Measurements from ENCODE around the gene FAM209A. TPM values are rescaled to one million over a fixed set of nuclear protein-coding genes. Genes with fewer than 3 reads are reported as not detected.
"Not testable (repeated sequence)": the region's sequence is repeated elsewhere in the genome, so short reads cannot be mapped to it uniquely, and the experiment has no call there.

FAM209A gene
- total RNA-seq = 1 to 10 TPM; 4.2 to 5.4 TPM
- 1 to 10 TPM in 1 of 2 donors, under 1 TPM in 1; 0.30 to 1.0 TPM for polyA plus RNA-seq

GRCh38 chr20:56524444-56524843 is at the start of gene FAM209A:
Gene FAM209A, plus strand, starts transcription at chr20:56524744. Its CDS starts 65 bp downstream, at chr20:56524809.
- Mint-ChIP-seq H3K4me3 (peak within 1 kb of the TSS in 1 of 8 donors; percentile 42), H3K4me1 (peaks cover 3 to 23% (median 13%) of the 10 kb centered on the region in 4 donors), H3K9me3 (peaks cover 0 to 36% (median 19%) of the 10 kb centered on the region in 8 donors), H3K36me3 (peaks cover 23 to 28% of the 10 kb centered on the region in 2 donors), H3K27ac (peak within 1 kb of the TSS in 1 of 7 donors; percentile 3)
- H3K36me3 ChIP-seq (ENCODE audit: insufficient read depth, low read length); DNase-seq; H3K27me3 ChIP-seq (ENCODE audit: insufficient read depth, low read length); H3K4me3 ChIP-seq (ENCODE audit: low read length in 2 of 2); intact Hi-C loops (cut with micrococcal nuclease); H3K27me3 Mint-ChIP-seq; CTCF ChIA-PET (ENCODE audit: partially characterized antibody); H3K27ac ChIP-seq (ENCODE audit: low read depth, low read length): not testable (repeated sequence)
- POLR2A ChIA-PET (ENCODE audit: partially characterized antibody) = interaction anchor here (1.2 kb wide), 1 partner anchor 8 kb away, joined by 3 read pairs; no protein-coding TSS in a partner anchor
- Histone ChIP-seq H3K9me3 (ENCODE audit: control insufficient read depth in 1 of 2, low read length in 2 of 2) (peaks cover 0 to 14% of the 10 kb centered on the region in 2 donors), H3K4me1 (ENCODE audit: insufficient read depth, low read length) (peaks cover 19% of the 10 kb centered on the region)

GRCh38 chr20:56483970-56484369 is 40.6 kb upstream of the FAM209A start:
- Mint-ChIP-seq H3K27me3 (no peaks in the 10 kb centered on the region), H3K4me3 (peak overlapping the region; percentile 32 to 78 (median 69)), H3K9me3 (peaks cover 0 to 4% (median 0%) of the 10 kb centered on the region in 8 donors), H3K4me1 (peaks cover 22 to 46% (median 33%) of the 10 kb centered on the region in 4 donors), H3K27ac (peak overlapping the region; percentile 77 to 87 (median 85)), H3K36me3 (peaks cover 71 to 89% of the 10 kb centered on the region in 2 donors)
- Histone ChIP-seq H3K27ac (ENCODE audit: low read depth, low read length) (peak overlapping the region; percentile 10), H3K4me1 (ENCODE audit: insufficient read depth, low read length) (peaks cover 17% of the 10 kb centered on the region), H3K4me3 (ENCODE audit: low read length in 2 of 2) (peak overlapping the region in 1 of 2 donors; percentile 6), H3K36me3 (ENCODE audit: insufficient read depth, low read length) (peaks cover 48% of the 10 kb centered on the region), H3K27me3 (ENCODE audit: insufficient read depth, low read length) (no peaks in the 10 kb centered on the region), H3K9me3 (ENCODE audit: control insufficient read depth in 1 of 2, low read length in 2 of 2) (no peaks in the 10 kb centered on the region)
- POLR2A ChIA-PET (ENCODE audit: partially characterized antibody) = interaction anchor here (1.5 kb wide), 1 partner anchor 72 kb away, joined by 4 read pairs; the partner anchor contains the start of gene CASS4
- intact Hi-C loops (cut with micrococcal nuclease) = no loop called here
- CTCF ChIA-PET (ENCODE audit: partially characterized antibody) = interaction anchor here (1.3 kb wide), 1 partner anchor 19 kb away, joined by 3 read pairs; no protein-coding TSS in a partner anchor
- DNase-seq = peak in 2 of 5 donors; percentile 9 to 10

- Histone ChIP-seq H3K27ac (ENCODE audit: low read depth, low read length) (no peak overlapping the region), H3K36me3 (ENCODE audit: insufficient read depth, low read length) (peaks cover 50% of the 10 kb centered on the region), H3K4me1 (ENCODE audit: insufficient read depth, low read length) (peaks cover 17% of the 10 kb centered on the region), H3K9me3 (ENCODE audit: control insufficient read depth in 1 of 2, low read length in 2 of 2) (no peaks in the 10 kb centered on the region), H3K4me3 (ENCODE audit: low read length in 2 of 2) (no peak overlapping the region), H3K27me3 (ENCODE audit: insufficient read depth, low read length) (no peaks in the 10 kb centered on the region)
- Mint-ChIP-seq H3K4me1 (peaks cover 22 to 42% (median 32%) of the 10 kb centered on the region in 4 donors), H3K4me3 (no peak overlapping the region), H3K36me3 (peaks cover 62 to 85% of the 10 kb centered on the region in 2 donors), H3K9me3 (peaks cover 0 to 2% (median 0%) of the 10 kb centered on the region in 8 donors), H3K27me3 (no peaks in the 10 kb centered on the region), H3K27ac (no peak overlapping the region)
- intact Hi-C loops (cut with micrococcal nuclease) = no loop called here
- CTCF ChIA-PET (ENCODE audit: partially characterized antibody) = no interaction called here
- POLR2A ChIA-PET (ENCODE audit: partially characterized antibody) = no interaction called here
- no peak for DNase-seq
Observed at GRCh38 chr20:56487216-56487615, 37.3 kb upstream of the FAM209A start.

- no peak overlapping the region for H3K27ac ChIP-seq (ENCODE audit: low read depth, low read length)
- ChIA-PET CTCF (ENCODE audit: partially characterized antibody) (no interaction called here), POLR2A (ENCODE audit: partially characterized antibody) (no interaction called here)
- H3K36me3 Mint-ChIP-seq = peaks cover 69 to 88% of the 10 kb centered on the region in 2 donors
- H3K36me3 ChIP-seq (ENCODE audit: insufficient read depth, low read length) = peaks cover 50% of the 10 kb centered on the region
- peaks cover 7% of the 10 kb centered on the region for H3K4me1 ChIP-seq (ENCODE audit: insufficient read depth, low read length)
- H3K27me3 Mint-ChIP-seq = no peaks in the 10 kb centered on the region
- H3K27ac Mint-ChIP-seq = peak overlapping the region in 1 of 7 donors; percentile 43
- no peak for DNase-seq
- H3K4me3 ChIP-seq (ENCODE audit: low read length in 2 of 2) = no peak overlapping the region
- H3K4me3 Mint-ChIP-seq = no peak overlapping the region
- peaks cover 0 to 2% (median 0%) of the 10 kb centered on the region in 8 donors for H3K9me3 Mint-ChIP-seq
- no peaks in the 10 kb centered on the region for H3K27me3 ChIP-seq (ENCODE audit: insufficient read depth, low read length)
- intact Hi-C loops (cut with micrococcal nuclease) = no loop called here
- H3K4me1 Mint-ChIP-seq = peaks cover 16 to 31% (median 22%) of the 10 kb centered on the region in 4 donors
- no peaks in the 10 kb centered on the region for H3K9me3 ChIP-seq (ENCODE audit: control insufficient read depth in 1 of 2, low read length in 2 of 2)
Observed at GRCh38 chr20:56488566-56488965, 36.0 kb upstream of the FAM209A start.

GRCh38 chr20:56501116-56501515 is 23.4 kb upstream of the FAM209A start:
- no peaks in the 10 kb centered on the region for H3K27me3 Mint-ChIP-seq

GRCh38 chr20:56503916-56504315 is 20.6 kb upstream of the FAM209A start:
- POLR2A ChIA-PET (ENCODE audit: partially characterized antibody) = no interaction called here
- peaks cover 4 to 20% (median 9%) of the 10 kb centered on the region in 4 donors for H3K4me1 Mint-ChIP-seq

More at GRCh38 chr20:56501116-56501515, 23.4 kb upstream of the FAM209A start:
- peaks cover 4 to 26% (median 11%) of the 10 kb centered on the region in 4 donors for H3K4me1 Mint-ChIP-seq
- H3K27me3 ChIP-seq (ENCODE audit: insufficient read depth, low read length) = no peaks in the 10 kb centered on the region
- no peak overlapping the region for H3K4me3 ChIP-seq (ENCODE audit: low read length in 2 of 2)
- CTCF ChIA-PET (ENCODE audit: partially characterized antibody) = no interaction called here
- H3K4me3 Mint-ChIP-seq = no peak overlapping the region
- peak overlapping the region in 1 of 7 donors; percentile 52 for H3K27ac Mint-ChIP-seq
- H3K9me3 Mint-ChIP-seq = peaks cover 0 to 5% (median 0%) of the 10 kb centered on the region in 8 donors
- no peaks in the 10 kb centered on the region for H3K36me3 ChIP-seq (ENCODE audit: insufficient read depth, low read length)
- no peaks in the 10 kb centered on the region for H3K9me3 ChIP-seq (ENCODE audit: control insufficient read depth in 1 of 2, low read length in 2 of 2)
- POLR2A ChIA-PET (ENCODE audit: partially characterized antibody) = no interaction called here
- H3K36me3 Mint-ChIP-seq = peaks cover 22 to 32% of the 10 kb centered on the region in 2 donors
- H3K27ac ChIP-seq (ENCODE audit: low read depth, low read length) = no peak overlapping the region
- no peak for DNase-seq
- intact Hi-C loops (cut with micrococcal nuclease) = no loop called here
- no peaks in the 10 kb centered on the region for H3K4me1 ChIP-seq (ENCODE audit: insufficient read depth, low read length)

GRCh38 chr20:56504373-56505005 is 20.1 kb upstream of the FAM209A start:
- Mint-ChIP-seq H3K9me3 (no peaks in the 10 kb centered on the region), H3K27ac (peak overlapping the region in 4 of 7 donors; percentile 11 to 70 (median 22)), H3K4me1 (peaks cover 4 to 20% (median 9%) of the 10 kb centered on the region in 4 donors), H3K27me3 (no peaks in the 10 kb centered on the region), H3K4me3 (no peak overlapping the region), H3K36me3 (peaks cover 3 to 19% of the 10 kb centered on the region in 2 donors)
- H3K36me3 ChIP-seq (ENCODE audit: insufficient read depth, low read length) = no peaks in the 10 kb centered on the region
- no peaks in the 10 kb centered on the region for H3K4me1 ChIP-seq (ENCODE audit: insufficient read depth, low read length)
- DNase-seq = peak in 2 of 5 donors; percentile 4
- H3K9me3 ChIP-seq (ENCODE audit: control insufficient read depth in 1 of 2, low read length in 2 of 2) = no peaks in the 10 kb centered on the region
- CTCF ChIA-PET (ENCODE audit: partially characterized antibody) = no interaction called here
- H3K27me3 ChIP-seq (ENCODE audit: insufficient read depth, low read length) = no peaks in the 10 kb centered on the region
- H3K4me3 ChIP-seq (ENCODE audit: low read length in 2 of 2) = no peak overlapping the region
- intact Hi-C loops (cut with micrococcal nuclease) = no loop called here
- no peak overlapping the region for H3K27ac ChIP-seq (ENCODE audit: low read depth, low read length)
- POLR2A ChIA-PET (ENCODE audit: partially characterized antibody) = no interaction called here

More at GRCh38 chr20:56503916-56504315, 20.6 kb upstream of the FAM209A start:
- peaks cover 3 to 19% of the 10 kb centered on the region in 2 donors for H3K36me3 Mint-ChIP-seq
- intact Hi-C loops (cut with micrococcal nuclease) = no loop called here
- no peaks in the 10 kb centered on the region for H3K27me3 Mint-ChIP-seq
- no peaks in the 10 kb centered on the region for H3K27me3 ChIP-seq (ENCODE audit: insufficient read depth, low read length)
- H3K36me3 ChIP-seq (ENCODE audit: insufficient read depth, low read length) = no peaks in the 10 kb centered on the region
- H3K27ac Mint-ChIP-seq = peak overlapping the region in 2 of 7 donors; percentile 18 to 30
- CTCF ChIA-PET (ENCODE audit: partially characterized antibody) = no interaction called here
- H3K9me3 ChIP-seq (ENCODE audit: control insufficient read depth in 1 of 2, low read length in 2 of 2) = no peaks in the 10 kb centered on the region
- DNase-seq = no peak
- no peak overlapping the region for H3K4me3 Mint-ChIP-seq
- no peak overlapping the region for H3K27ac ChIP-seq (ENCODE audit: low read depth, low read length)
- H3K4me3 ChIP-seq (ENCODE audit: low read length in 2 of 2) = no peak overlapping the region
- no peaks in the 10 kb centered on the region for H3K9me3 Mint-ChIP-seq
- H3K4me1 ChIP-seq (ENCODE audit: insufficient read depth, low read length) = no peaks in the 10 kb centered on the region

Measured in CD4-positive, alpha-beta memory T cell (primary cell).